ENCODE data around the gene ABCC2.

The ABCC2 gene

DNA sequence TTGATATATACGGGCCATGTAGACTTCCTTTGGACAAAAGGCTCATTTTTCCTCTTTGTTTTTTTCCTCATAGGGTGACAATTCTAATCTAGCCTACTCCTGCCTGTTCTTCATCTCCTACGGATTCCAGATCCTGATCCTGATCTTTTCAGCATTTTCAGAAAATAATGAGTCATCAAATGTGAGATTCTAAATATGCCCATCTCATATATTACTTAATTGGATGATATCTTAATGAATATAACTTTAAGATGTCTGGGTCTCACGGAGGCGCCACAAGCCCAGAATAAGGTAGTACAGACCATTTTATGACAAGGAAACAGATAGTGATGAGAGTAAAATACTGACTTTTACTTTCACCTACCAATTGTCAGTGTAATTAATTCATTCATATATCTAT lies 11.4 kb downstream of the ABCC2 start:
- no peaks in the 10 kb centered on the region for H3K36me3 ChIP-seq (replicated peaks; ENCODE audit: low read depth, low read length)
- no peak overlapping the region for H2AFZ ChIP-seq (ENCODE audit: low read depth, low read length)
- no peaks in the 10 kb centered on the region for H3K9me3 ChIP-seq (ENCODE audit: insufficient read depth, low read length)
- TF ChIP-seq, protein P1, sequence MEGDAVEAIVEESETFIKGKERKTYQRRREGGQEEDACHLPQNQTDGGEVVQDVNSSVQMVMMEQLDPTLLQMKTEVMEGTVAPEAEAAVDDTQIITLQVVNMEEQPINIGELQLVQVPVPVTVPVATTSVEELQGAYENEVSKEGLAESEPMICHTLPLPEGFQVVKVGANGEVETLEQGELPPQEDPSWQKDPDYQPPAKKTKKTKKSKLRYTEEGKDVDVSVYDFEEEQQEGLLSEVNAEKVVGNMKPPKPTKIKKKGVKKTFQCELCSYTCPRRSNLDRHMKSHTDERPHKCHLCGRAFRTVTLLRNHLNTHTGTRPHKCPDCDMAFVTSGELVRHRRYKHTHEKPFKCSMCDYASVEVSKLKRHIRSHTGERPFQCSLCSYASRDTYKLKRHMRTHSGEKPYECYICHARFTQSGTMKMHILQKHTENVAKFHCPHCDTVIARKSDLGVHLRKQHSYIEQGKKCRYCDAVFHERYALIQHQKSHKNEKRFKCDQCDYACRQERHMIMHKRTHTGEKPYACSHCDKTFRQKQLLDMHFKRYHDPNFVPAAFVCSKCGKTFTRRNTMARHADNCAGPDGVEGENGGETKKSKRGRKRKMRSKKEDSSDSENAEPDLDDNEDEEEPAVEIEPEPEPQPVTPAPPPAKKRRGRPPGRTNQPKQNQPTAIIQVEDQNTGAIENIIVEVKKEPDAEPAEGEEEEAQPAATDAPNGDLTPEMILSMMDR (IDR thresholded peaks at IDR 0.05; ENCODE audit: low read depth, low read length) = no peak
- TF ChIP-seq EZH2phosphoT487 (IDR thresholded peaks at IDR 0.05; ENCODE audit: low read depth) = no peak
- H3K4me1 ChIP-seq (ENCODE audit: low read length) = no peaks in the 10 kb centered on the region
- no peaks in the 10 kb centered on the region for H4K20me1 ChIP-seq (ENCODE audit: insufficient read depth, low read length)
- H3K27ac ChIP-seq (ENCODE audit: low read length) = no peak overlapping the region
- H3K79me2 ChIP-seq (ENCODE audit: low read length) = no peaks in the 10 kb centered on the region
- no peak overlapping the region for H3K9ac ChIP-seq (ENCODE audit: low read length)
- H3K4me3 ChIP-seq (ENCODE audit: low read length) = no peak overlapping the region
- H3K4me2 ChIP-seq (ENCODE audit: low read length) = no peak overlapping the region
- no peaks in the 10 kb centered on the region for H3K27me3 ChIP-seq (ENCODE audit: low read depth, low read length)

DNA sequence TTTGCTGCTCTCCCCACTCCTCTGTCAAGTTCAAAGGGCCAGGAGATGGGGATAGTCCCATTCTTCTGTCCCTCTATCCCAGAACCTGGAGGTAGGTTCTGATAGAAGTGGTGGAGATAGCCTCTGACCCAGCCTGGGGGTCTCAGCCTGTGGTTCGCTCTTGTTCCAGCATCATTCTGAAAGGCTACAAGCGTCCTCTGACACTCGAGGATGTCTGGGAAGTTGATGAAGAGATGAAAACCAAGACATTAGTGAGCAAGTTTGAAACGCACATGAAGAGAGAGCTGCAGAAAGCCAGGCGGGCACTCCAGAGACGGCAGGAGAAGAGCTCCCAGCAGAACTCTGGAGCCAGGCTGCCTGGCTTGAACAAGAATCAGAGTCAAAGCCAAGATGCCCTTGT lies 14.5 kb downstream of the ABCC2 start:
- H4K20me1 ChIP-seq (ENCODE audit: insufficient read depth, low read length) = no peaks in the 10 kb centered on the region
- no peaks in the 10 kb centered on the region for H3K36me3 ChIP-seq (replicated peaks; ENCODE audit: low read depth, low read length)
- TF ChIP-seq, protein P1 (IDR thresholded peaks at IDR 0.05; ENCODE audit: low read depth, low read length) = no peak
- no peak for TF ChIP-seq EZH2phosphoT487 (IDR thresholded peaks at IDR 0.05; ENCODE audit: low read depth)
- H3K9ac ChIP-seq (ENCODE audit: low read length) = no peak overlapping the region
- no peaks in the 10 kb centered on the region for H3K9me3 ChIP-seq (ENCODE audit: insufficient read depth, low read length)
- no peaks in the 10 kb centered on the region for H3K79me2 ChIP-seq (ENCODE audit: low read length)
- H3K27ac ChIP-seq (ENCODE audit: low read length) = no peak overlapping the region
- no peak overlapping the region for H3K4me3 ChIP-seq (ENCODE audit: low read length)
- no peak overlapping the region for H2AFZ ChIP-seq (ENCODE audit: low read depth, low read length)
- no peaks in the 10 kb centered on the region for H3K4me1 ChIP-seq (ENCODE audit: low read length)
- no peaks in the 10 kb centered on the region for H3K27me3 ChIP-seq (ENCODE audit: low read depth, low read length)
- no peak overlapping the region for H3K4me2 ChIP-seq (ENCODE audit: low read length)

DNA sequence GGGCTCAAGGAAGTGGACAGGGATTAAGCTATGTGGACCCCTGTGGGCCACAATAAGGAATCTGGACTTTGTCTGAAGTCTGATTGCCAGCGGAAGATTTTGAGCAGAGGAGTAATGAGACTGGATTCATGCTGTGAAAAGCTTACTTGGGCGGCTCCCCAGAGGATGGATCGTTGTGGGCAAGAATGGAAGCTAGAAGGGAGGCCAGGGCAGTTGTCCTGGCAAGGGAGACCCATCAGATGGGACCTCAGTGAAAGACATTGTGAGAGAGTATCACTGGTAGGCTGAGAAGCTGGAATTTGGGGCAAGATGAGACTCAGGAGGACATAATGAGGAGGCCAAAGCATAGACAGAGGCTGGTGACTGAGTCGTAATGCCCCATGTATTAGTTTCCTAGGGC lies 15.6 kb downstream of the ABCC2 start:
- H3K27me3 ChIP-seq (ENCODE audit: low read depth, low read length) = no peaks in the 10 kb centered on the region
- H3K9me3 ChIP-seq (ENCODE audit: insufficient read depth, low read length) = no peaks in the 10 kb centered on the region
- H3K79me2 ChIP-seq (ENCODE audit: low read length) = no peaks in the 10 kb centered on the region
- TF ChIP-seq, protein P1 (IDR thresholded peaks at IDR 0.05; ENCODE audit: low read depth, low read length) = no peak
- TF ChIP-seq EZH2phosphoT487 (IDR thresholded peaks at IDR 0.05; ENCODE audit: low read depth) = no peak
- no peak overlapping the region for H3K4me2 ChIP-seq (ENCODE audit: low read length)
- H3K9ac ChIP-seq (ENCODE audit: low read length) = no peak overlapping the region
- no peaks in the 10 kb centered on the region for H4K20me1 ChIP-seq (ENCODE audit: insufficient read depth, low read length)
- no peak overlapping the region for H3K27ac ChIP-seq (ENCODE audit: low read length)
- no peak overlapping the region for H2AFZ ChIP-seq (ENCODE audit: low read depth, low read length)
- no peaks in the 10 kb centered on the region for H3K36me3 ChIP-seq (replicated peaks; ENCODE audit: low read depth, low read length)
- H3K4me3 ChIP-seq (ENCODE audit: low read length) = no peak overlapping the region
- H3K4me1 ChIP-seq (ENCODE audit: low read length) = no peaks in the 10 kb centered on the region

DNA sequence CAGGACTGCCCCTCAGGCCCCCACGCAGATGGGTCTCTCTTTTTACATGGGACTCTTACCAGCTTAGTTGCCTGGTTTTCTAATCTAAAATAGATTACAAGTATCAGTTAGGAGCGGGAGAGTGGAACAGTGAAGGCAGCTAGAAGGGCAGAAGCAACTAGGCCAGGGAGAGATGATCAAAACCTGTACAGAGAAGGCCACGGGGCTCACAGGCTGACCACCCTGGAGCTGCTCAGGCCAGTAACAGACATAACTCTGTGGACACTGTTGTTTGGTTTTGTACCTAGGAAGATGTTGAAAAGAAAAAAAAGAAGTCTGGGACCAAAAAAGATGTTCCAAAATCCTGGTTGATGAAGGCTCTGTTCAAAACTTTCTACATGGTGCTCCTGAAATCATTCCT lies 16.5 kb downstream of the ABCC2 start:
- Histone ChIP-seq H3K36me3 (replicated peaks; ENCODE audit: low read depth, low read length) (no peaks in the 10 kb centered on the region), H3K4me1 (ENCODE audit: low read length) (no peaks in the 10 kb centered on the region), H3K9ac (ENCODE audit: low read length) (no peak overlapping the region), H3K9me3 (ENCODE audit: insufficient read depth, low read length) (no peaks in the 10 kb centered on the region), H3K4me3 (ENCODE audit: low read length) (no peak overlapping the region), H3K79me2 (ENCODE audit: low read length) (no peaks in the 10 kb centered on the region), H4K20me1 (ENCODE audit: insufficient read depth, low read length) (no peaks in the 10 kb centered on the region), H3K4me2 (ENCODE audit: low read length) (no peak overlapping the region), H3K27me3 (ENCODE audit: low read depth, low read length) (no peaks in the 10 kb centered on the region), H2AFZ (ENCODE audit: low read depth, low read length) (no peak overlapping the region), H3K27ac (ENCODE audit: low read length) (no peak overlapping the region)
- TF ChIP-seq, protein P1 (IDR thresholded peaks at IDR 0.05; ENCODE audit: low read depth, low read length) = no peak
- TF ChIP-seq EZH2phosphoT487 (IDR thresholded peaks at IDR 0.05; ENCODE audit: low read depth) = no peak

All from OCI-LY3 (cell line).